ENCODE measurements around the gene LIN52.

Gene LIN52

DNA sequence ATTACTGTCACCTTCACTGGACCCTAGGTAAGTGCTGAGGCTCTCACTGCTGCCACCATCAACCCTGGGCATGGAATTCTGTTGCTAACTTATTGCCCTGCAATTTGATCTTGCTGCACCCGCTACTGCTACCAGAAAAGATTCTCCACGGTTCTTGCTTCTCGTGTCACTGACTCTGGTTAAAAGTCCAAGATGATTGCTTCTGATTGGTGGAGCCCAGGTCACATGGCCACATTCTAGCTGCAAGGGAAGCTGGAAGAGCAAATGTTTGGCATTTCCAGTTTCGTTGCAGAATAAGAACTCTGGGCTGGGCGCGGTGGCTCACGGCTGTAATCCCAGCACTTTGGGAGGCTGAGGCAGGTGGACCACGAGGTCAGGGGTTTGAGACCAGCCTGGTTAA is 147.0 kb downstream of the LIN52 start:
- Histone ChIP-seq H4K20me1 (ENCODE audit: insufficient read depth, low read length) (no peaks in the 10 kb centered on the region), H3K36me3 (replicated peaks; ENCODE audit: low read depth, low read length) (no peaks in the 10 kb centered on the region), H2AFZ (ENCODE audit: low read depth, low read length) (no peak overlapping the region), H3K4me1 (ENCODE audit: low read length) (no peaks in the 10 kb centered on the region), H3K4me3 (ENCODE audit: low read length) (no peak overlapping the region), H3K9me3 (ENCODE audit: insufficient read depth, low read length) (no peaks in the 10 kb centered on the region), H3K9ac (ENCODE audit: low read length) (no peak overlapping the region), H3K27me3 (ENCODE audit: low read depth, low read length) (peaks cover 21% of the 10 kb centered on the region; the same call in 1 of the 2 replicates), H3K4me2 (ENCODE audit: low read length) (no peak overlapping the region), H3K27ac (ENCODE audit: low read length) (no peak overlapping the region), H3K79me2 (ENCODE audit: low read length) (no peaks in the 10 kb centered on the region)
- TF ChIP-seq, protein P1, sequence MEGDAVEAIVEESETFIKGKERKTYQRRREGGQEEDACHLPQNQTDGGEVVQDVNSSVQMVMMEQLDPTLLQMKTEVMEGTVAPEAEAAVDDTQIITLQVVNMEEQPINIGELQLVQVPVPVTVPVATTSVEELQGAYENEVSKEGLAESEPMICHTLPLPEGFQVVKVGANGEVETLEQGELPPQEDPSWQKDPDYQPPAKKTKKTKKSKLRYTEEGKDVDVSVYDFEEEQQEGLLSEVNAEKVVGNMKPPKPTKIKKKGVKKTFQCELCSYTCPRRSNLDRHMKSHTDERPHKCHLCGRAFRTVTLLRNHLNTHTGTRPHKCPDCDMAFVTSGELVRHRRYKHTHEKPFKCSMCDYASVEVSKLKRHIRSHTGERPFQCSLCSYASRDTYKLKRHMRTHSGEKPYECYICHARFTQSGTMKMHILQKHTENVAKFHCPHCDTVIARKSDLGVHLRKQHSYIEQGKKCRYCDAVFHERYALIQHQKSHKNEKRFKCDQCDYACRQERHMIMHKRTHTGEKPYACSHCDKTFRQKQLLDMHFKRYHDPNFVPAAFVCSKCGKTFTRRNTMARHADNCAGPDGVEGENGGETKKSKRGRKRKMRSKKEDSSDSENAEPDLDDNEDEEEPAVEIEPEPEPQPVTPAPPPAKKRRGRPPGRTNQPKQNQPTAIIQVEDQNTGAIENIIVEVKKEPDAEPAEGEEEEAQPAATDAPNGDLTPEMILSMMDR (IDR thresholded peaks at IDR 0.05; ENCODE audit: low read depth, low read length): no peak
- no peak for TF ChIP-seq EZH2phosphoT487 (IDR thresholded peaks at IDR 0.05; ENCODE audit: low read depth)

DNA sequence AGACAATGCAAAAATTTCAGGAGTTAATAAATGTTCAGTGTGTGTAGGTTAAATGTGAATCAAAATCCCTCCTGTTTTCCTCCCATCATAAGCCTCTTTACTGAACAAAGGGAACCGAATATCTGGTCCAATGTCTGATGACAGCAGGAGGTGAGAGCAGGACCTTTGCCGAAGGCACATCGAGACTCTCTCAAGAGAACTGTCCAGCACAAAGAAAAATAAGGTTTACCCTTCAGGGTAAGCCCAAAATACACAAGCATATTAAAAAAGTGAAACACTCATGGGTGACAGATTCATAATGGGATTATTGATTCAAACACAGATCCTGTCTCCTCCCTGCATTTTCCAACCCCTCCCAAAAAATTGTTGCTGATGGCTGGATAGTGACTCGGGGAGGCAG is 150.3 kb downstream of the LIN52 start:
- Histone ChIP-seq H2AFZ (ENCODE audit: low read depth, low read length) (no peak overlapping the region), H4K20me1 (ENCODE audit: insufficient read depth, low read length) (no peaks in the 10 kb centered on the region), H3K9ac (ENCODE audit: low read length) (no peak overlapping the region), H3K36me3 (replicated peaks; ENCODE audit: low read depth, low read length) (no peaks in the 10 kb centered on the region), H3K4me1 (ENCODE audit: low read length) (no peaks in the 10 kb centered on the region), H3K27me3 (ENCODE audit: low read depth, low read length) (peaks cover 10% of the 10 kb centered on the region; the same call in 1 of the 2 replicates), H3K4me3 (ENCODE audit: low read length) (no peak overlapping the region), H3K79me2 (ENCODE audit: low read length) (no peaks in the 10 kb centered on the region), H3K9me3 (ENCODE audit: insufficient read depth, low read length) (no peaks in the 10 kb centered on the region), H3K4me2 (ENCODE audit: low read length) (no peak overlapping the region), H3K27ac (ENCODE audit: low read length) (no peak overlapping the region)
- TF ChIP-seq, protein P1 (IDR thresholded peaks at IDR 0.05; ENCODE audit: low read depth, low read length): no peak
- TF ChIP-seq EZH2phosphoT487 (IDR thresholded peaks at IDR 0.05; ENCODE audit: low read depth): no peak

DNA sequence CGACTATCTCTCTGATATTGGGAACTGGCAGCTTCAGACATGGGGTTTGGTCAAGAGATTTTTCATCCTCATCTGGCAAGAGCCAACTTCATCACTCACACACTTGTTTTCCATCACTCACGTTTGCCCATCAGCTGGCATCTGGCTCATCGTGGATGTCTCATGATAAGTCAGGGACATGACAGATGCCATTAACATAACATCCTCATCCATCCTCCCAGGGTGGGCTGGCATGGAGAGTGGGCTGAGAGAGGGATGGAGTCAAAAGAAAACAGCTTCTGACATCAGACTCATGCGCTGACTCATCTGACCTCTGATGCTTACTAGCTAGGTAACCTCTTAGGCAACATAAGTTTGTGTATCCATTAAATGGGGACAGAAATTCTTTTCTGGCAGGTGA is 152.7 kb downstream of the LIN52 start:
- H2AFZ ChIP-seq (ENCODE audit: low read depth, low read length): no peak overlapping the region
- no peak overlapping the region for H3K27ac ChIP-seq (ENCODE audit: low read length)
- TF ChIP-seq, protein P1 (IDR thresholded peaks at IDR 0.05; ENCODE audit: low read depth, low read length): no peak
- no peak for TF ChIP-seq EZH2phosphoT487 (IDR thresholded peaks at IDR 0.05; ENCODE audit: low read depth)
- H3K4me2 ChIP-seq (ENCODE audit: low read length): no peak overlapping the region
- H3K4me3 ChIP-seq (ENCODE audit: low read length): no peak overlapping the region
- peaks cover 9% of the 10 kb centered on the region for H3K27me3 ChIP-seq (ENCODE audit: low read depth, low read length)
- no peaks in the 10 kb centered on the region for H3K36me3 ChIP-seq (replicated peaks; ENCODE audit: low read depth, low read length)
- no peaks in the 10 kb centered on the region for H3K4me1 ChIP-seq (ENCODE audit: low read length)
- no peaks in the 10 kb centered on the region for H4K20me1 ChIP-seq (ENCODE audit: insufficient read depth, low read length)
- no peaks in the 10 kb centered on the region for H3K79me2 ChIP-seq (ENCODE audit: low read length)
- H3K9ac ChIP-seq (ENCODE audit: low read length): no peak overlapping the region
- no peaks in the 10 kb centered on the region for H3K9me3 ChIP-seq (ENCODE audit: insufficient read depth, low read length)

DNA sequence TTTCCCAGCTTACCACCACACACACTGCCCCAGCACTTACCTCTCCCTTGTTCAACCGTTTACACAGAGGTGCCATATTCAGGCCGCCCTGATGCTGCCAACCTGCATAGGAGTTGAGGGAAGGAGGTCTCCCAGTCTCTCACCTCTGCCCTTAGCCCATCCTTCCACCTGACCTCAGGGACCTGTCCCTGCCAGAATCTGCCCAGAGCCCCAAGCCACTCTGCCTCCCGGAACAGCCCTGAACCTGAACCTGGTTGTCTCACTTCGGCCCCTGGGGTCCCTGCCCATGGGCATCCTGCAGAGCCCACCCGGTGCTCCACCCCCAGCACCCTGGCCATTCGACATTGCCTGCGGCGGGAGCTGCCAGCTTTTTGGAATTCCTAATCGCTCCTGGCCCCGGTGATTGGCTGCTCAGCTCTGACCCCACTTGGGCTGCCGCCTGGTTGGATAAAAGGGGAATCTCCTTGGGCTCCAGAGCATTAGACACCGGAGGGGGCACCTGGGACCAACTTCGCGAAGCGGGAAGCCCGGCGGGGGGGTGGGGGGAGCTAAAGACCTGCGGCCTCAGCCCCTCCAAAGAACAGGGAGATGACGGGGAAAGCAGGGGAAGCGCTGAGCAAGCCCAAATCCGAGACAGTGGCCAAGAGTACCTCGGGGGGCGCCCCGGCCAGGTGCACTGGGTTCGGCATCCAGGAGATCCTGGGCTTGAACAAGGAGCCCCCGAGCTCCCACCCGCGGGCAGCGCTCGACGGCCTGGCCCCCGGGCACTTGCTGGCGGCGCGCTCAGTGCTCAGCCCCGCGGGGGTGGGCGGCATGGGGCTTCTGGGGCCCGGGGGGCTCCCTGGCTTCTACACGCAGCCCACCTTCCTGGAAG is 154.5 kb downstream of the LIN52 start, which contains the start of gene VSX2:
TSS of gene VSX2 (plus strand) at position 476 of the 874 bp plus-strand sequence. CDS start at position 589, 113 bp downstream.
- H3K9ac ChIP-seq (ENCODE audit: low read length): no peak within 1 kb of the TSS
- H3K9me3 ChIP-seq (ENCODE audit: insufficient read depth, low read length): no peaks in the 10 kb centered on the region
- H3K4me2 ChIP-seq (ENCODE audit: low read length): no peak within 1 kb of the TSS
- H3K27me3 ChIP-seq (ENCODE audit: low read depth, low read length): peaks cover 27% of the 10 kb centered on the region
- no peaks in the 10 kb centered on the region for H3K79me2 ChIP-seq (ENCODE audit: low read length)
- no peaks in the 10 kb centered on the region for H3K36me3 ChIP-seq (replicated peaks; ENCODE audit: low read depth, low read length)
- H4K20me1 ChIP-seq (ENCODE audit: insufficient read depth, low read length): no peaks in the 10 kb centered on the region
- no peak within 1 kb of the TSS for H2AFZ ChIP-seq (ENCODE audit: low read depth, low read length)
- no peaks in the 10 kb centered on the region for H3K4me1 ChIP-seq (ENCODE audit: low read length)
- H3K27ac ChIP-seq (ENCODE audit: low read length): no peak within 1 kb of the TSS
- no peak within 1 kb of the TSS for H3K4me3 ChIP-seq (ENCODE audit: low read length)
- TF ChIP-seq, protein P1 (IDR thresholded peaks at IDR 0.05; ENCODE audit: low read depth, low read length): no peak
- TF ChIP-seq EZH2phosphoT487 (IDR thresholded peaks at IDR 0.05; ENCODE audit: low read depth): no peak

All from OCI-LY3 (cell line).